ENCODE data around the gene VSTM2L.

- TF ChIP-seq FOXP2 (optimal IDR thresholded peaks at IDR 0.05; ENCODE audit: control extremely low read depth, extremely low read length, insufficient read depth) (no peak), POLR2AphosphoS5 (IDR thresholded peaks at IDR 0.05; ENCODE audit: borderline replicate concordance, low read depth, low read length) (no peak), EZH2 (IDR thresholded peaks at IDR 0.05) (no peak)
These were observed 39.1 kb downstream of the VSTM2L start for GRCh38 chr20:37941992-37942391.

Data from SK-N-MC (cell line).